GM12878 (cell line): ENCODE results near the gene GRM7. TPM values are rescaled to one million over a fixed set of nuclear protein-coding genes. Genes with fewer than 3 reads are reported as not detected.
A peak's percentile ranks its signal among the peaks of the same experiment; 100 is the strongest.

Experiments
- CBX3 ChIP-seq: fragments of 200-600 bp; sonication (generic); IDR thresholded peaks from 2 replicates; pipeline ENCODE4 v1.6.1; 2016; ENCODE audit warnings: low read depth, borderline replicate concordance
- CREB1 ChIP-seq: IDR thresholded peaks from 2 replicates; pipeline ENCODE4 v1.6.1; 2012; ENCODE audit warnings: low read depth, mild to moderate bottlenecking, inconsistent platforms
- CREM ChIP-seq: IDR thresholded peaks from 2 replicates; pipeline ENCODE4 v1.6.1; 2014; ENCODE audit warnings: antibody characterized with exemption, low read depth
- FOS ChIP-seq: IDR thresholded peaks from 3 replicates; pipeline ENCODE4 v1.6.1; 2011; ENCODE audit warnings: borderline replicate concordance; ENCODE audit not compliant: insufficient read length; ENCODE audit errors: extremely low read depth
- NR2C2 ChIP-seq: IDR thresholded peaks from 2 replicates; pipeline ENCODE4 v1.6.1; 2011; ENCODE audit warnings: borderline replicate concordance, low read depth; ENCODE audit not compliant: control insufficient read depth, insufficient read length
- NR2F1 ChIP-seq: fragments of 450-650 bp; conservative IDR thresholded peaks from 2 replicates; pipeline ENCODE4 v1.6.1; 2017; ENCODE audit warnings: mild to moderate bottlenecking
- POLR2AphosphoS2 ChIP-seq: IDR thresholded peaks from 2 replicates; pipeline ENCODE4 v1.6.1; 2011; ENCODE audit warnings: low read depth, mild to moderate bottlenecking, low read length, improper control_type of control experiment, moderate library complexity
- RB1 ChIP-seq: fragments of 450-650 bp; formaldehyde crosslinking; IDR thresholded peaks from 2 replicates; pipeline ENCODE4 v1.6.1; 2017; ENCODE audit warnings: mild to moderate bottlenecking, borderline replicate concordance
- RFX5 ChIP-seq: IDR thresholded peaks from 2 replicates; pipeline ENCODE4 v1.6.1; 2011; ENCODE audit warnings: low read depth, low read length, improper control_type of control experiment
- SMAD5 ChIP-seq: IDR thresholded peaks from 2 replicates; pipeline ENCODE4 v1.6.1; 2016; ENCODE audit warnings: antibody characterized with exemption, low read depth
- SP1 ChIP-seq: IDR thresholded peaks from one replicate; pipeline ENCODE4 v1.6.1; 2011; ENCODE audit warnings: low read depth, low read length
- SREBF2 ChIP-seq: IDR thresholded peaks from 2 replicates; pipeline ENCODE4 v1.6.1; 2012; ENCODE audit warnings: mild to moderate bottlenecking, low read length
- SRF ChIP-seq, 2 experiments: IDR thresholded peaks; 2 replicates each; pipeline ENCODE4 v1.6.1; 2011; ENCODE audit warnings: low read depth in 2 of 2, low read length in 2 of 2, mild to moderate bottlenecking in 1 of 2, moderate library complexity in 1 of 2
- TARDBP ChIP-seq: IDR thresholded peaks from 2 replicates; pipeline ENCODE4 v1.6.1; 2016; ENCODE audit warnings: borderline replicate concordance
- TCF3 ChIP-seq: IDR thresholded peaks from 2 replicates; pipeline ENCODE4 v1.6.1; 2012; ENCODE audit warnings: low read depth, mild to moderate bottlenecking, low read length, borderline replicate concordance; ENCODE audit not compliant: insufficient read depth
- YBX1 ChIP-seq: fragments of 450-650 bp; IDR thresholded peaks from 2 replicates; pipeline ENCODE4 v1.6.1; 2016; ENCODE audit warnings: antibody characterized with exemption
- ZNF384 ChIP-seq: IDR thresholded peaks from 2 replicates; pipeline ENCODE4 v1.6.1; 2012; ENCODE audit warnings: low read depth, mild to moderate bottlenecking, low read length, improper control_type of control experiment, borderline replicate concordance
- ZNF622 ChIP-seq: fragments of 450-650 bp; IDR thresholded peaks from 2 replicates; pipeline ENCODE4 v1.6.1; 2017; ENCODE audit warnings: mild to moderate bottlenecking, inconsistent platforms
- ZSCAN29 ChIP-seq: fragments of 450-650 bp; IDR thresholded peaks from 2 replicates; pipeline ENCODE4 v1.6.1; 2017; ENCODE audit warnings: mild to moderate bottlenecking, moderate library complexity
- polyA plus RNA-seq, 11 experiments: library from polyadenylated mRNA; depleted of rRNA in 4 of 11; unstranded in 6 of 11; stranded (reverse) in 5 of 11; fragments of >200 nt; fragmentation: Nextera tagmentation in 4 of 11; fragmentation: Illumina TruSeq in 1 of 11; extraction: Ambion mirVana in 4 of 11; extraction: Trizol in 1 of 11; gene quantifications; 1 replicate in 1 of 11; 2 replicates in 10 of 11; pipeline versions ENCODE4 v1.2.1 to v1.2.3, GENCODE V29; 2011 to 2016; ENCODE audit warnings: inconsistent platforms in 2 of 11, missing spikeins in 2 of 11, low read depth in 1 of 11
- total RNA-seq, 4 experiments: library from RNA; depleted of rRNA in 3 of 4; stranded (reverse); fragments of >200 nt in 3 of 4; fragmentation: Illumina TruSeq in 1 of 4; extraction: Trizol in 1 of 4; gene quantifications; 2 replicates each; pipeline versions ENCODE4 v1.2.1 to v1.2.3, GENCODE V29; 2013 to 2021
- TF ChIP-seq, protein P1 (sequence below): fragments of 150-350 bp; IDR thresholded peaks from 2 replicates; pipeline ENCODE4 v1.6.1; 2016; ENCODE audit warnings: low read depth, low read length
- TF ChIP-seq, protein P2 (sequence below): fragments of 450-650 bp; IDR thresholded peaks from 2 replicates; pipeline ENCODE4 v1.6.1; 2017; ENCODE audit warnings: mild to moderate bottlenecking
- TF ChIP-seq, protein P3 (sequence below): fragments of 450-650 bp; IDR thresholded peaks from 2 replicates; pipeline ENCODE4 v1.6.1; 2017; ENCODE audit warnings: borderline replicate concordance
- TF ChIP-seq, protein P4 (sequence below): fragments of 450-650 bp; IDR thresholded peaks from 2 replicates; pipeline ENCODE4 v1.6.1; 2016; ENCODE audit warnings: mild to moderate bottlenecking
- TF ChIP-seq, protein P5 (sequence below): fragments of 450-650 bp; conservative IDR thresholded peaks from 2 replicates; pipeline ENCODE4 v1.6.1; 2017; ENCODE audit warnings: mild to moderate bottlenecking, moderate library complexity

GRM7 gene
- total and polyA plus RNA-seq, 10 of the 15 experiments (the other 5 are each of a cell fraction or from before 2014, with no cell fraction given): not detected

DNA sequence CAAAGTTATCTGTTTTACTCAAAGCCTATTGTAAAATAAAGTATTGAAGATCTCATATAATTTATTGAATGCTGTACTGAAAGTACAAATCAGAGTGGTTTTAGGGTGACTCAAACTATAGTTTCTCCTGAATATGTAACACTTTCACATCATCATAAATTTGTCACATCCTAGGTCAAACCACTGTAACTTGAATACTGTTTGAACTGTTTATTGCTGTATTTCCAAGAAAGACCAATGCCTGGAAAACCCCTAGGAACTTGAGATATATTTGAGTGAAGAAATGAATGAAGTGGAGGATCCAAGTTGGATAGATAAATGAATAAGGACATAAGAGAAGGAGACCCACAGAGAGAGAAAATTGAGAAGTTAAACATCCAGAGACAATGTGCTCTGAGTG lies 348.2 kb downstream of the GRM7 start (continued):
- TF ChIP-seq, protein P1, sequence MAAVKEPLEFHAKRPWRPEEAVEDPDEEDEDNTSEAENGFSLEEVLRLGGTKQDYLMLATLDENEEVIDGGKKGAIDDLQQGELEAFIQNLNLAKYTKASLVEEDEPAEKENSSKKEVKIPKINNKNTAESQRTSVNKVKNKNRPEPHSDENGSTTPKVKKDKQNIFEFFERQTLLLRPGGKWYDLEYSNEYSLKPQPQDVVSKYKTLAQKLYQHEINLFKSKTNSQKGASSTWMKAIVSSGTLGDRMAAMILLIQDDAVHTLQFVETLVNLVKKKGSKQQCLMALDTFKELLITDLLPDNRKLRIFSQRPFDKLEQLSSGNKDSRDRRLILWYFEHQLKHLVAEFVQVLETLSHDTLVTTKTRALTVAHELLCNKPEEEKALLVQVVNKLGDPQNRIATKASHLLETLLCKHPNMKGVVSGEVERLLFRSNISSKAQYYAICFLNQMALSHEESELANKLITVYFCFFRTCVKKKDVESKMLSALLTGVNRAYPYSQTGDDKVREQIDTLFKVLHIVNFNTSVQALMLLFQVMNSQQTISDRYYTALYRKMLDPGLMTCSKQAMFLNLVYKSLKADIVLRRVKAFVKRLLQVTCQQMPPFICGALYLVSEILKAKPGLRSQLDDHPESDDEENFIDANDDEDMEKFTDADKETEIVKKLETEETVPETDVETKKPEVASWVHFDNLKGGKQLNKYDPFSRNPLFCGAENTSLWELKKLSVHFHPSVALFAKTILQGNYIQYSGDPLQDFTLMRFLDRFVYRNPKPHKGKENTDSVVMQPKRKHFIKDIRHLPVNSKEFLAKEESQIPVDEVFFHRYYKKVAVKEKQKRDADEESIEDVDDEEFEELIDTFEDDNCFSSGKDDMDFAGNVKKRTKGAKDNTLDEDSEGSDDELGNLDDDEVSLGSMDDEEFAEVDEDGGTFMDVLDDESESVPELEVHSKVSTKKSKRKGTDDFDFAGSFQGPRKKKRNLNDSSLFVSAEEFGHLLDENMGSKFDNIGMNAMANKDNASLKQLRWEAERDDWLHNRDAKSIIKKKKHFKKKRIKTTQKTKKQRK: no peak
- TF ChIP-seq ZNF622 (no peak), TCF3 (no peak), SRF (IDR thresholded peaks at IDR 0.05; ENCODE audit: low read depth in 2 of 2, low read length in 2 of 2) (no peak), NR2F1 (peak; percentile 55), SMAD5 (no peak), POLR2AphosphoS2 (no peak), CBX3 (no peak), ZSCAN29 (no peak), RB1 (no peak), SP1 (no peak), RFX5 (no peak), ZNF384 (no peak), SREBF2 (no peak), YBX1 (no peak), CREB1 (0 out of 2 replicates have a peak, but pooled peaks have one; percentile 20), TARDBP (no peak), FOS (no peak), CREM (no peak), NR2C2 (no peak)
- TF ChIP-seq, protein P2, sequence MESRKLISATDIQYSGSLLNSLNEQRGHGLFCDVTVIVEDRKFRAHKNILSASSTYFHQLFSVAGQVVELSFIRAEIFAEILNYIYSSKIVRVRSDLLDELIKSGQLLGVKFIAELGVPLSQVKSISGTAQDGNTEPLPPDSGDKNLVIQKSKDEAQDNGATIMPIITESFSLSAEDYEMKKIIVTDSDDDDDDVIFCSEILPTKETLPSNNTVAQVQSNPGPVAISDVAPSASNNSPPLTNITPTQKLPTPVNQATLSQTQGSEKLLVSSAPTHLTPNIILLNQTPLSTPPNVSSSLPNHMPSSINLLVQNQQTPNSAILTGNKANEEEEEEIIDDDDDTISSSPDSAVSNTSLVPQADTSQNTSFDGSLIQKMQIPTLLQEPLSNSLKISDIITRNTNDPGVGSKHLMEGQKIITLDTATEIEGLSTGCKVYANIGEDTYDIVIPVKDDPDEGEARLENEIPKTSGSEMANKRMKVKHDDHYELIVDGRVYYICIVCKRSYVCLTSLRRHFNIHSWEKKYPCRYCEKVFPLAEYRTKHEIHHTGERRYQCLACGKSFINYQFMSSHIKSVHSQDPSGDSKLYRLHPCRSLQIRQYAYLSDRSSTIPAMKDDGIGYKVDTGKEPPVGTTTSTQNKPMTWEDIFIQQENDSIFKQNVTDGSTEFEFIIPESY: no peak
- TF ChIP-seq, protein P3, sequence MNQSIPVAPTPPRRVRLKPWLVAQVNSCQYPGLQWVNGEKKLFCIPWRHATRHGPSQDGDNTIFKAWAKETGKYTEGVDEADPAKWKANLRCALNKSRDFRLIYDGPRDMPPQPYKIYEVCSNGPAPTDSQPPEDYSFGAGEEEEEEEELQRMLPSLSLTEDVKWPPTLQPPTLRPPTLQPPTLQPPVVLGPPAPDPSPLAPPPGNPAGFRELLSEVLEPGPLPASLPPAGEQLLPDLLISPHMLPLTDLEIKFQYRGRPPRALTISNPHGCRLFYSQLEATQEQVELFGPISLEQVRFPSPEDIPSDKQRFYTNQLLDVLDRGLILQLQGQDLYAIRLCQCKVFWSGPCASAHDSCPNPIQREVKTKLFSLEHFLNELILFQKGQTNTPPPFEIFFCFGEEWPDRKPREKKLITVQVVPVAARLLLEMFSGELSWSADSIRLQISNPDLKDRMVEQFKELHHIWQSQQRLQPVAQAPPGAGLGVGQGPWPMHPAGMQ: no peak
- TF ChIP-seq, protein P4, sequence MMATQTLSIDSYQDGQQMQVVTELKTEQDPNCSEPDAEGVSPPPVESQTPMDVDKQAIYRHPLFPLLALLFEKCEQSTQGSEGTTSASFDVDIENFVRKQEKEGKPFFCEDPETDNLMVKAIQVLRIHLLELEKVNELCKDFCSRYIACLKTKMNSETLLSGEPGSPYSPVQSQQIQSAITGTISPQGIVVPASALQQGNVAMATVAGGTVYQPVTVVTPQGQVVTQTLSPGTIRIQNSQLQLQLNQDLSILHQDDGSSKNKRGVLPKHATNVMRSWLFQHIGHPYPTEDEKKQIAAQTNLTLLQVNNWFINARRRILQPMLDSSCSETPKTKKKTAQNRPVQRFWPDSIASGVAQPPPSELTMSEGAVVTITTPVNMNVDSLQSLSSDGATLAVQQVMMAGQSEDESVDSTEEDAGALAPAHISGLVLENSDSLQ: no peak
- TF ChIP-seq, protein P5, sequence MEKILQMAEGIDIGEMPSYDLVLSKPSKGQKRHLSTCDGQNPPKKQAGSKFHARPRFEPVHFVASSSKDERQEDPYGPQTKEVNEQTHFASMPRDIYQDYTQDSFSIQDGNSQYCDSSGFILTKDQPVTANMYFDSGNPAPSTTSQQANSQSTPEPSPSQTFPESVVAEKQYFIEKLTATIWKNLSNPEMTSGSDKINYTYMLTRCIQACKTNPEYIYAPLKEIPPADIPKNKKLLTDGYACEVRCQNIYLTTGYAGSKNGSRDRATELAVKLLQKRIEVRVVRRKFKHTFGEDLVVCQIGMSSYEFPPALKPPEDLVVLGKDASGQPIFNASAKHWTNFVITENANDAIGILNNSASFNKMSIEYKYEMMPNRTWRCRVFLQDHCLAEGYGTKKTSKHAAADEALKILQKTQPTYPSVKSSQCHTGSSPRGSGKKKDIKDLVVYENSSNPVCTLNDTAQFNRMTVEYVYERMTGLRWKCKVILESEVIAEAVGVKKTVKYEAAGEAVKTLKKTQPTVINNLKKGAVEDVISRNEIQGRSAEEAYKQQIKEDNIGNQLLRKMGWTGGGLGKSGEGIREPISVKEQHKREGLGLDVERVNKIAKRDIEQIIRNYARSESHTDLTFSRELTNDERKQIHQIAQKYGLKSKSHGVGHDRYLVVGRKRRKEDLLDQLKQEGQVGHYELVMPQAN: no peak
